Measurements from ENCODE around the gene VPS37D. TPM values are rescaled to one million over a fixed set of nuclear protein-coding genes. Genes with fewer than 3 reads are reported as not detected.
A peak's percentile ranks its signal among the peaks of the same experiment; 100 is the strongest.
"Not testable (repeated sequence)": the region's sequence is repeated elsewhere in the genome, so short reads cannot be mapped to it uniquely, and the experiment has no call there.

VPS37D gene
- total RNA-seq (31.0 and 32.0 TPM in 2 replicates), polyA plus RNA-seq (14.6 and 19.8 TPM in 2 replicates)

DNA sequence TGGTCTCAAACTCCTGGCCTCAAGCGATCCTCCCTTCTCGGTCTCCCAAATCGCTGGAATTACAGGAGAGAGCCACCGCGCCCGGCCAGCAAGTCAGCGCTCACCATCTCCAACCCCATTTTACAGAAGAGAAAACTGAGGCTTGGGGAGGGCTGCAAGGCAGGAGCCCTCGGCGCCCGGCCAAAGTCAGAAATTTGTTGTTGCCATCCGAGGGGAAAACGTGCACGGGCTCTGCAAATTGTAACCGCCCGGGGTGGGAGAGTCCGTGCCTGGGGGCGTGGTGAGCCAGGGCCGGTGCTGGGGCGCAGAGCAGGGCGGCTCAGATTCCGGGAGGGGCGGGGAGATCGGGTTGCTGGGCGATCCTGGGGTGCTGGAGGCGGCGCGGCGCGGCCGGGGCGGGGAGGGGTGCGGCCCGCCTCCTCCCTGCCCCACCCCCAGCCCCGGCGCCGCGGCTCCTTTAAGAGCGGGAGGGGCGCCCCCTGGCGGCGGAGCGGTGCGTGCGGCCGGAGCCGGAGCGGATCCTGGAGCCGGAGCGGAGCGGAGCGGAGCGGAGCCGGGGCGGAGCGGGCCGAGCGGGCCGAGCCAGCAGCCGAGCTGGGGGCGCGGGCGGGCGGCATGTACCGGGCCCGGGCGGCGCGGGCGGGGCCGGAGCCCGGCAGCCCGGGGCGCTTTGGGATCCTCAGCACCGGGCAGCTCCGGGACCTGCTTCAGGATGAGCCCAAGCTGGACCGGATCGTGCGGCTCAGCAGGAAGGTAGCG is at the start of gene VPS37D:
Gene VPS37D, plus strand, starts transcription at position 488 of the 759 bp plus-strand sequence. Its CDS starts 128 bp downstream, at position 616.
- Histone ChIP-seq H3K36me3 (no peaks in the 10 kb centered on the region), H3K27ac (no peak within 1 kb of the TSS), H3K4me3 (peak within 1 kb of the TSS; percentile 98), H3K9me3 (ENCODE audit: low read depth) (no peaks in the 10 kb centered on the region), H3K27me3 (no peaks in the 10 kb centered on the region), H3K4me1 (ENCODE audit: low read depth) (peaks cover 7% of the 10 kb centered on the region)
- TF ChIP-seq, protein P1, sequence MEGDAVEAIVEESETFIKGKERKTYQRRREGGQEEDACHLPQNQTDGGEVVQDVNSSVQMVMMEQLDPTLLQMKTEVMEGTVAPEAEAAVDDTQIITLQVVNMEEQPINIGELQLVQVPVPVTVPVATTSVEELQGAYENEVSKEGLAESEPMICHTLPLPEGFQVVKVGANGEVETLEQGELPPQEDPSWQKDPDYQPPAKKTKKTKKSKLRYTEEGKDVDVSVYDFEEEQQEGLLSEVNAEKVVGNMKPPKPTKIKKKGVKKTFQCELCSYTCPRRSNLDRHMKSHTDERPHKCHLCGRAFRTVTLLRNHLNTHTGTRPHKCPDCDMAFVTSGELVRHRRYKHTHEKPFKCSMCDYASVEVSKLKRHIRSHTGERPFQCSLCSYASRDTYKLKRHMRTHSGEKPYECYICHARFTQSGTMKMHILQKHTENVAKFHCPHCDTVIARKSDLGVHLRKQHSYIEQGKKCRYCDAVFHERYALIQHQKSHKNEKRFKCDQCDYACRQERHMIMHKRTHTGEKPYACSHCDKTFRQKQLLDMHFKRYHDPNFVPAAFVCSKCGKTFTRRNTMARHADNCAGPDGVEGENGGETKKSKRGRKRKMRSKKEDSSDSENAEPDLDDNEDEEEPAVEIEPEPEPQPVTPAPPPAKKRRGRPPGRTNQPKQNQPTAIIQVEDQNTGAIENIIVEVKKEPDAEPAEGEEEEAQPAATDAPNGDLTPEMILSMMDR (IDR thresholded peaks at IDR 0.05; ENCODE audit: low read depth, low read length) = peak; percentile 57
- peak; percentile 93 to 96 for DNase-seq (ENCODE audit: low read depth in 1 of 2, low spot score in 1 of 2)

GRCh38 chr7:73618538-73618937 is 49.1 kb upstream of the VPS37D start:
- Histone ChIP-seq H3K36me3 (no peaks in the 10 kb centered on the region), H3K4me1 (ENCODE audit: low read depth) (no peaks in the 10 kb centered on the region), H3K27me3 (peaks cover 17% of the 10 kb centered on the region), H3K9me3 (ENCODE audit: low read depth) (no peaks in the 10 kb centered on the region), H3K4me3 (no peak overlapping the region), H3K27ac (no peak overlapping the region)
- DNase-seq (ENCODE audit: low read depth in 1 of 2, low spot score in 1 of 2) = no peak
- TF ChIP-seq, protein P1 (IDR thresholded peaks at IDR 0.05; ENCODE audit: low read depth, low read length) = no peak

GRCh38 chr7:73619394-73619793 is 48.2 kb upstream of the VPS37D start:
- H3K4me1 ChIP-seq (ENCODE audit: low read depth); H3K9me3 ChIP-seq (ENCODE audit: low read depth); DNase-seq (ENCODE audit: low read depth in 1 of 2, low spot score in 1 of 2); H3K36me3 ChIP-seq; H3K27ac ChIP-seq; H3K4me3 ChIP-seq: not testable (repeated sequence)
- H3K27me3 ChIP-seq = peaks cover 26% of the 10 kb centered on the region

DNA sequence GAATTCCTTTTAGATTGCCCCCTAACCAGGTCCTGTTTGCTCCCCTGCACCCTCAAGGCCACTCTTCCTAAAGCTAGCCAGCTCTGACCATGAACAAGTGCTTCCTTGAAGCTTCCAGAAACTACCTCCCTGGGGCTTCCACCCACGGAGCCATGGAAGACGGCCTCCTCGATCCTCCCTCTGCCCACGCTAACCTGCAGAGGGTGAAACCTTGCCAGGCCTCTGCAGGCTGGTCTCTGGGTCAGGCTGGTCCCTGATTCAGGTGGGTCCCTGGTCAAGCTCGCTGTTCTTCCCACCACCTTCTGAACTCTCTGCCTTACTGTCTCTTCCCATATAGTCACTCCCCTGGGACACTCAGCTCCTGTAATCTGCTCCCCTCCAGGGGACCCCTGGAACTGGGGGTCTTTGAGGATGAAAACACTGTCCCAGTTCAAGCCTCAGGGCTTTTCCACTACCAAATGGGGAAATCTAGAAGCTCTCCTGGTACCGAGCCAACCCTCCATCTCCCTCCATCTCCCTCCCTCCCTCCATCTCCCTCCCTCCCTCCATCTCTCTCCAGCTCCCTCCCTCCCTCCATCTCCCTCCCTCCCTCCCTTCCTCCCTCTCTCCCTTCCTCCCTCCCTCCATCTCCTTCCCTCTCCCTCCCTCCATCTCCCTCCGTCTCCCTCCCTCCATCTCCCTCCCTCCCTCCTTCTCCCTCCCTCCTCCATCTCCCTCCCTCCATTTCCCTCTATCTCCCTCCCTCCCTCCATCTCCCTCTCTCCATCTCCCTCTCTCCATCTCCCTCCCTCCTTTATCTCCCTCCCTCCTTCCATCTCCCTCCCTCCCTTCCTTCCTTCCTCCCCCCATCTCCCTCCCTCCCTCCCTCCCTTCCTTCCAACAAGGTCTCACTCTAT is 46.2 kb upstream of the VPS37D start:
- H3K4me3 ChIP-seq = no peak overlapping the region
- H3K4me1 ChIP-seq (ENCODE audit: low read depth) = no peaks in the 10 kb centered on the region
- no peaks in the 10 kb centered on the region for H3K9me3 ChIP-seq (ENCODE audit: low read depth)
- no peak for DNase-seq (ENCODE audit: low read depth in 1 of 2, low spot score in 1 of 2)
- peaks cover 40% of the 10 kb centered on the region for H3K27me3 ChIP-seq
- TF ChIP-seq, protein P1 (IDR thresholded peaks at IDR 0.05; ENCODE audit: low read depth, low read length) = no peak
- no peak overlapping the region for H3K27ac ChIP-seq
- H3K36me3 ChIP-seq = no peaks in the 10 kb centered on the region

- Histone ChIP-seq H3K27ac (no peak overlapping the region), H3K9me3 (ENCODE audit: low read depth) (no peaks in the 10 kb centered on the region), H3K27me3 (peaks cover 44% of the 10 kb centered on the region), H3K4me3 (no peak overlapping the region), H3K4me1 (ENCODE audit: low read depth) (no peaks in the 10 kb centered on the region), H3K36me3 (no peaks in the 10 kb centered on the region)
- TF ChIP-seq, protein P1 (IDR thresholded peaks at IDR 0.05; ENCODE audit: low read depth, low read length) = no peak
- no peak for DNase-seq (ENCODE audit: low read depth in 1 of 2, low spot score in 1 of 2)
These were observed 45.1 kb upstream of the VPS37D start for GRCh38 chr7:73622527-73622908.
